Neural cell (in vitro differentiated cells): Measurements from ENCODE around the gene NTRK2.

Experiments used
- CTCF ChIP-seq: fragments of 450-650 bp; IDR thresholded peaks from 2 replicates; pipeline ENCODE4 v1.5.1; 2014; ENCODE audit warnings: antibody characterized with exemption, mild to moderate bottlenecking, moderate library complexity; ENCODE audit not compliant: poor library complexity, severe bottlenecking
- EP300 ChIP-seq: fragments of 450-650 bp; conservative IDR thresholded peaks from 2 replicates; pipeline ENCODE4 v1.6.1; 2014; ENCODE audit warnings: antibody characterized with exemption, mild to moderate bottlenecking, moderate library complexity; ENCODE audit not compliant: poor library complexity, severe bottlenecking
- EZH2 ChIP-seq: fragments of 200-600, 300-800 bp; shearing (Covaris generic), sonication (generic); IDR thresholded peaks from 2 replicates; pipeline ENCODE4 v1.6.1; 2014; ENCODE audit warnings: antibody characterized with exemption, low read length, borderline replicate concordance, mild to moderate bottlenecking; ENCODE audit not compliant: insufficient read depth, poor library complexity, severe bottlenecking
- MXI1 ChIP-seq: fragments of 450-650 bp; conservative IDR thresholded peaks from 2 replicates; pipeline ENCODE4 v1.6.1; 2014; ENCODE audit warnings: antibody characterized with exemption, mild to moderate bottlenecking; ENCODE audit not compliant: poor library complexity, severe bottlenecking
- POLR2AphosphoS5 ChIP-seq: IDR thresholded peaks from 2 replicates; pipeline ENCODE4 v1.6.1; 2012
- RAD21 ChIP-seq: fragments of 450-650 bp; conservative IDR thresholded peaks from 2 replicates; pipeline ENCODE4 v1.6.1; 2014; ENCODE audit warnings: antibody characterized with exemption, mild to moderate bottlenecking, moderate library complexity
- TAF1 ChIP-seq: IDR thresholded peaks from 2 replicates; pipeline ENCODE4 v1.6.1; 2012; ENCODE audit warnings: low read depth

- no peak for TF ChIP-seq CTCF
- no peak for TF ChIP-seq POLR2AphosphoS5
- TF ChIP-seq TAF1, result no peak
- no peak for TF ChIP-seq RAD21
- TF ChIP-seq MXI1, result no peak
- TF ChIP-seq EP300, result no peak
- TF ChIP-seq EZH2, result no peak
These were observed 217.3 kb downstream of the NTRK2 start for GRCh38 chr9:84886866-84887265.
